GM15510 (cell line): ENCODE results near the gene ELK3.

Source experiments
- POLR2A ChIP-seq: IDR thresholded peaks from 3 replicates; pipeline ENCODE4 v1.6.1; 2011; ENCODE audit warnings: borderline replicate concordance; ENCODE audit not compliant: insufficient read length; ENCODE audit errors: extremely low read depth

The ELK3 gene

GRCh38 chr12:96193725-96194575 lies at the start of gene ELK3:
ELK3 (plus strand) TSS chr12:96194375.
- TF ChIP-seq POLR2A = no peak

GRCh38 chr12:96146747-96147146 lies 47.4 kb upstream of the ELK3 start:
- no peak for TF ChIP-seq POLR2A

DNA sequence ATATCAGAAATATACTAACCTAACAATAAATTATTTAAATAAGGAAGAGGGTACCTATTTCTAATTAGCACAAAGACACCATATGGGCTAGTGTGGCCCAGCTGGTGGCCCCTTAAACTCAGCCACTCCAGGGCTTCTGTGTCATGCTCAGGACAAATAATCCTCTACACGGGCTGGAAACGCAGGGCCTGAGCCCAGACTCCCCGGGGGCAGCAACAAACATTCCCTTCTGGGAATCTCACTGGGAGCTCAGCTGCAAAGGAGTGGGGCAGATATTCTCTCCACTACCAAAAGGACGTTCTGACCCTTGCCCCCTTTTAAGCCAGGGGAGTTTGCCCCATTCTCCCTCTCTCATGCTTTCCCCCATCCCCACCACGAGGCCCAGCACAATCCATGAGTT lies 43.7 kb upstream of the ELK3 start:
- no peak for TF ChIP-seq POLR2A

GRCh38 chr12:96152164-96152563 lies 42.0 kb upstream of the ELK3 start:
- no peak for TF ChIP-seq POLR2A

DNA sequence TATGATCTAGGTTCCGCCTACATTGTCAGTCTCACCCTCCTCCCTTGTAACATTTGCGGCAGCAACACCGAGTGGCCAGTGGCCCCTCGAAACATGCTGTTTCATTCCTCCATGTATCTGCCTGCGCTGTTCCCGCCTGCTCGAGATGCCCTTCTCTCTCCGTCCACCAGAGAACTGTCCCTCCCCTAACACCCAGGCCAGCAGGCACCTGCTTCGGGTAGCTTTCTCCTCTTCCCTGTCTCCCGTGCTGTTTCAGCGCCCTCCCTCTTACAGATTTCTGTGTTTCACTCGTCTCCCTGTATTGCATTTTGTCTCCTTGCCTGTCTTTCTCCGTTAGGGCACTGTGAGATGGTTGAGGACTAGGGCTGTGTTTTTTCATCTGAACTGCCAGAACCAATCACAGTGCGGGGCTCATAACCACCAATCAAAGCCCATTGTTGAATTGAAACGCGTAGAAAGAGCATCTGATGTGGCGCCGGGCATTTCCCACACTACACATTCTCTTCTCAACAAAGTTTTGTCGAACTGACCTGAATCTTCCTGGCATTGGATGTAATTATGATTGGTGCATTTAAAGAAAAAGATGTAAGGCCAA lies 40.9 kb upstream of the ELK3 start:
- no peak for TF ChIP-seq POLR2A

GRCh38 chr12:96155181-96155580 lies 39.0 kb upstream of the ELK3 start:
- TF ChIP-seq POLR2A = no peak

DNA sequence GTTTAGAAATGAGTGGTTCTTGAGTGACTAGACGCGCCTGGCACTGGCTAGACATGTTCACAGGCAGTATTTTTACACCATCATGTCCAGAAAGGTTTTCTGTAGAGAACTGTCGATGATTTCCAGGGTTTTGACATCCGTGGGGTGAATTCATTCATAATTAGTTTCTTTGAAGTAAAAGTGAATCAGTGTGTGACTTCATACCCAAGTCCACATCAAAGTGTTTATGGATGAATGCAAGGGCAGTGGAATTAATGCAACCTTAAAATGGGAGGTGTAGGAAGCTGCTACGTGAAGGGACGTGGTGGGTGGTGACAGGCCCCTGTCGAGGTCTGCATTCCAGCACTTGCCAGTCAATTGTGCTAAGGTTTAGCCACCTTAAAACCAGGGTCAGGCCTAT lies 38.4 kb upstream of the ELK3 start:
- TF ChIP-seq POLR2A = no peak

DNA sequence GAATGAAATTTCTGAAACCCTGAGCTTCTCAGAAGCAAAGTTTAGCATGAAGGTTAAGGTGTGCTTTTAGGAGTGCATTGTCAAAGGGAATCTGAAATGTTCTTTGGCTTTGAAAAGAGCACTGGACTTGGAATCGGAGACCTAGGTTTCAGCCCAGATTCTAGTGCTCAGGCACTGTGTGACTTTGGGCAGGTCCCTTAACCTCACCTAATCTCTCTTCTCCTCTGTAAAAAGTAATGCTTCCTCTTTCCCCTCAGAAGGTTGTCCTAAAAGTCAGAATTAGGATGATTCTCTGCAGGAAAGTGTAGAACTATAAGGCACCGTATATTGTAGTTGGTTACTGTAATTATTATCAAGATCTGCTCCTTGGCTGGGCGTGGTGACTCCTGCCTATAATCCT lies 38.0 kb upstream of the ELK3 start:
- no peak for TF ChIP-seq POLR2A

- no peak for TF ChIP-seq POLR2A
Observed at GRCh38 chr12:96157427-96157826, 36.7 kb upstream of the ELK3 start.

DNA sequence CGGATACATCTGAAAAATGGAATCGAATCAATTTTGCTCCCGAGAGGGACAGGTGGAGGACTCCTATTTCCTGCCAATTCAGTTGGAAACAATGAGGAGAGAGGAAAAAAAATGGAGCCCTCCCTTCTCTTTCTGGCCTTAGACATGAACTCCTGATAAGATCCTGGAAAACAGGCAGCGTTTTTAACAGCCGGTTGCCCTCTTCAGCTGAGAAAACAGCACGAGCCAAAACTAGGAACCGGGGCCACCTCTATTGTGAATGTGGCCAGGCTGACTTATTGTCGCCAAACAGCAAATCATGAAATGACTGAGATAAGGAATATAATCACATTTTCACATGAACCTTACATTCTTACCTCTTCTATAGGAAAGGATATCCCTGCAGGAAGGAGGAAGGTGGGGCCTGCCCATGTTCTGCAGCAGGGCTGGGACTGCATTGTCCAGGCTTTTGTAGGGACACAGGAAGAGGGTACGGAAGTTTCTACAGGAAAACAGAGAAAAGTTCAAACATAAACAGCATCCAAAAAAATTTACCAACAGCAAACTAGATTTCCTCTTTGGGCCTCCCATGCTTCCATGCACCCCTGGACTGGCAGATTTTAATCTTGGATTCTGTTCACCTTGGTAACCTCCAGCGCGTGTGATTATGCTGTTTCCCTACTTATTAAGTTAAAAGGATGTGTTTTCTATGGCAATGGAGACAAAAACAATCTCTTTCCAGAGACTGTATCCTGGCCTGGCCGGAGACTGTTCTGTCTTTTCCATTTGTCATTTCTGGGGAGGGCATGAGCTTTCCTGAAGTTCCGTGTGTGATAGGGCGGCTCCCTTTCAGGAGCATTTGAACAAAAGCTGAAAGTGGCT lies 29.0 kb upstream of the ELK3 start:
- TF ChIP-seq POLR2A = no peak

DNA sequence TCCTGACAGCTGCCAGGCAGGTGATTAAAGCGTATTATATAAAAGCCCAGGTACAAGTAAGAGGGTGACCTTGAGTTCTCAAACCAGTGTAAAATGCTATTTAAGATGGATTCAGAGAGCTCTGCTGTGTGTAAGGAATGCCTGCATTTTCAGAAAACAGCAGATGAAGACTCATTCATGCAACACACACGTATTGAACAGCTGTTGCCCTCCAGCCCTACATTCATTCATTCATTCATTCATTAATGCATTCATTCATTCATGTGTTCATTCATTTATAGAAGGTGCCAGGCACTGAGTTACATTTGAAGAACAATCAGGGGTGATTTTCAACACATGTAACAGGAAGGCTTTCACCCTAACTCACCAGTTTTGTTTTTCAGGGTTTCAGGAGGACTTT lies 27.4 kb upstream of the ELK3 start:
- no peak for TF ChIP-seq POLR2A

DNA sequence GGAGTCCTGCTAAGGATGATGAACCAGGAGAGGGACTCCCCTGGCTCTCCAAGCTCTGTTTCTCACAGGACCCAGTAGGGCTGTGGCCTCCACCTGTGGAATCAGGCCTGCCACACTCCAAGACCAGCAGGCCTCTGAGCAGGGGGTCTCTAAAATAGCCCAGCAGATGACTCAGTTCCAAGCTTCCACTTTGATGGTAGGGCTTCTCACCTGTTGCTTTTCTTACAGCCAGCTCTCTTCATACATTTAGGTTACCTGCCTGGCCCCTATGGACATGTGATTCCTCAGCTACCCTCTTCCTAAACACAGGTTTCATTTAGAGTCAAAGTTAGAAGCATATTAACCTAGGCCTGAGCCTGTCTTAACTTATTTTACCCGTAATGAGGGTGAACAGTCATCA lies 26.7 kb upstream of the ELK3 start:
- TF ChIP-seq POLR2A = no peak

DNA sequence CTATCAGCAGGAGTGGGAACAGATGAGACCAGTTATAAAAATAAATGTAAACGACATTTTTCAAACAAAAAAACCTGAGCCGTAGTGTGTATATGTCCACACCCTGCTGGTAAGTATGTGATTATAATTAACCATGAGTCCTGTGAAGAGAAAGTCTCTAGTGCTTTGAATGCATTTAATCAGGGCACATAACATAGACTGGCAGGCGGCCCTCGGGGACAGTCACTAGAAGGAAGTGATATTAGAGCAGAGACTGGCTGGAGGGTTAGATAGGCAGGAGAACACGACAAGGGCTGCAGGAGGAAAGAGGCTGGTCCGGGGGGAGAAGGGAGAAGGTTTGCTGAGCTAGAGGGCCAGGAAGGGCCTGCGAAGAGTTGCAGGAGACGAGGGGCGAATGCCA lies 23.8 kb upstream of the ELK3 start:
- no peak for TF ChIP-seq POLR2A

DNA sequence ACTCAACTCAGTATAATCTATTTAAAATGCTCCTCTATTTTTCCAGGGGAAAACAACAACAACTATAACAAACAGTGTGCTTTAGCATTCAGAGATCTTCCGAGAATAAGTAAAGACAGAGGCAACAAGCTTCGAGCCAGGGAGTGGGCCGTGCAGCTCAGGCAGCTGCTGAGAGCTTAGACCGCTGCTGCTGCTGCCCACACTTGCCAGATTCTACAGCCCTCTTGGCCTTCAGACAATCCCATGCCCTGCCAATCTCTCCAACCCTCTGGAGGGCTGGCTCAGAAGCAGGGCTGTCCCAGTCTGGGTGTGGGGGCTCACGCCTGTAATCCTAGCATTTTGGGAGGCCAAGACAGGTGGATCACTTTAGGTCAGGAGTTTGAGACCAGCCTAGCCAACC lies 23.4 kb upstream of the ELK3 start:
- TF ChIP-seq POLR2A = no peak

DNA sequence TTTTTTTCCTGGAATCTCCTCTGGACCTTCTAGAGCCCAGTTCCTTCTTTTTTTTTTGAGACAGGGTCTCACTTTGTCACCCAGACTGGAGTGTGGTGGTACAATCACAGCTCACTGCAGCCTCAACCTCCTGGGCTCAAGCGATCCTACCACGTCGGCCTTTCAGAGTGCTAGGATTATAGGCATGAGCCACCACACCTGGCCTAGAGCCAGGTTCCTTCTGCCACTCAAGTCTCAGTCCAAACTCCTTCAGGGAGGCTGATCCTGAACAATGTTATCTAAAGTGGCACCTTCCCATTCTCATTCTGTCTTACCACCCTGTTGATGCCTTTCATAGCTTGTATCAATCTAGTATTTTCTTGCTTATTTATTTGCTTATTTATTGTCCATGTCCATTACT lies 22.3 kb upstream of the ELK3 start:
- TF ChIP-seq POLR2A = no peak
